Measurements from ENCODE around the gene PINK1.

PINK1 gene

GRCh38 chr1:20681999-20682398, 48.7 kb downstream of the PINK1 start:
- no peak for DNase-seq (ENCODE audit: low read depth)

- DNase-seq (ENCODE audit: low read depth), result no peak
Observed at GRCh38 chr1:20682571-20683236, 49.4 kb downstream of the PINK1 start.

GRCh38 chr1:20683614-20684013, 50.4 kb downstream of the PINK1 start:
- no peak for DNase-seq (ENCODE audit: low read depth)

GRCh38 chr1:20684050-20684620, 50.9 kb downstream of the PINK1 start:
- DNase-seq (ENCODE audit: low read depth), result no peak

- no peak for DNase-seq (ENCODE audit: low read depth)
Observed at GRCh38 chr1:20684651-20685050, 51.4 kb downstream of the PINK1 start.

GRCh38 chr1:20685099-20685662, 51.9 kb downstream of the PINK1 start:
- DNase-seq (ENCODE audit: low read depth), result no peak

GRCh38 chr1:20685741-20686140, 52.5 kb downstream of the PINK1 start:
- no peak for DNase-seq (ENCODE audit: low read depth)

GRCh38 chr1:20686883-20687725, 53.8 kb downstream of the PINK1 start:
- DNase-seq (ENCODE audit: low read depth), result no peak

GRCh38 chr1:20689645-20690056, 56.4 kb downstream of the PINK1 start:
- DNase-seq (ENCODE audit: low read depth), result no peak

- no peak for DNase-seq (ENCODE audit: low read depth)
Observed at GRCh38 chr1:20691872-20692271, 58.6 kb downstream of the PINK1 start.

GRCh38 chr1:20693623-20694022, 60.4 kb downstream of the PINK1 start:
- DNase-seq (ENCODE audit: low read depth), result no peak

- no peak for DNase-seq (ENCODE audit: low read depth)
Observed at GRCh38 chr1:20695515-20695914, 62.3 kb downstream of the PINK1 start.

- peak; percentile 85 for DNase-seq (ENCODE audit: low read depth)
Observed at GRCh38 chr1:20696397-20697333, 63.4 kb downstream of the PINK1 start.

- DNase-seq (ENCODE audit: low read depth), result no peak
Observed at GRCh38 chr1:20697563-20697962, 64.3 kb downstream of the PINK1 start.

- DNase-seq (ENCODE audit: low read depth), result peak; percentile 76
Observed at GRCh38 chr1:20698195-20698910, 65.1 kb downstream of the PINK1 start.

- no peak for DNase-seq (ENCODE audit: low read depth)
Observed at GRCh38 chr1:20699558-20699957, 66.3 kb downstream of the PINK1 start.

GRCh38 chr1:20700636-20701215, 67.5 kb downstream of the PINK1 start:
- DNase-seq (ENCODE audit: low read depth), result no peak
